Stimulated activated CD4-positive, alpha-beta T cell treated with anti-CD3 and anti-CD28 coated beads, Interleukin-2, amount 100 ng/mL, for 24 hours (primary cell): Measurements from ENCODE around the gene HAUS1.
"Not testable (repeated sequence)": the region's sequence is repeated elsewhere in the genome, so short reads cannot be mapped to it uniquely, and the experiment has no call there.

ENCODE experiments used
- DNase-seq, 2 donors: peaks; one replicate each; pipeline ENCODE4 v3.0.0-alpha.2; 2020

HAUS1 gene

DNA sequence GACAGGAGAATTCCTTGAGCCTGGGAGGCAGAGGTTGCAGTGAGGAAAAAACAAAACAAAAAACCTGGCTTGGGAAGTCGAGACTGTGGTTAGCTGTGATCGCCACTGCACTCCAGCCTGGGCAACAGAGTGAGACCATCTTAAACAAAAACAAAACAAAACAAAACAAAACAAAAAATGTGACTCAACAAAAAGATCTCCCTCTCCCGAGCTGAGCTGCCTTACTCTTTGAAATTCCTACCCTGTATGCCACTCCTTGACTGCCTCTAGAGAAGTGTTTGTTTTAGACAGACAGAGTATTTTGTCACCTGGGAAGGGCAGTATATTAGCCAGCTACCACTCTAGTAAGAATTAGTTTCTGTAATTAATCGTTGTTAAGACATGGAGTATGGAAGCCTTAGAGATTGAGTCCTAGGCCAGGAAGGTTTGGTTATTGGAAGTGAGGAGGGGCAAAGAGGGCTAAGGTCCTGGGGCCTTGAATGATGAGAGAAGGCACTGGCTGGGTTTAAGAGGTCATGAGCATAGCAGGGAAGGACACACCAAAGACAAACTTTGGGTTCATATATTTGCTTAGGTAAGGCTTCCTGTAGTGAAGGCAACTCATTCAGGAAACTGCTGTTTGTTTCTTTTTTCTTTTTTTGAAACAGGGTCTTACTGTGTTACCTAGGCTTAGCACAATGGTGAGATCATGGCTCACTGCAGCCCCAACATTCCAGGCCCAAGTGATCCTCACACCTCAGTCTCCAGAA lies 56.0 kb downstream of the HAUS1 start:
- DNase-seq, result no peak

DNA sequence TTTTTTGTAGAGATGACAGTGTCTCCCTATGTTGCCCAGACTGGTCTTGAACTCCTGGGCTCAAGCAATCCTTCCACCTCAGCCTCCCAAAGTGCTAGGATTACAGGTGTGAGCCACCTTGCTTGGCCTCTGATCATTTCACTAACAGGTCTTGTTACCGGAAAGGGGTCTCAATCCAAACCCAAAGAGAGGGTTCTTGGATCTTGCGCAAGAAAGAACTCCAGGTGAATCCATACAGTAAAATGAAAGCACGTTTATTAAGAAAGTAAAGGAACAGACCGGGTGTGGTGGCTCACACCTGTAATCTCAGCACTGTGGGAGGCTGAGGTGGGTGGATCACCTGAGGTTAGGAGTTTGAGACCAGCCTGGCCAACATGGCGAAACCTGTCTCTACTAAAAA lies 56.7 kb downstream of the HAUS1 start:
- DNase-seq, result not testable (repeated sequence)

DNA sequence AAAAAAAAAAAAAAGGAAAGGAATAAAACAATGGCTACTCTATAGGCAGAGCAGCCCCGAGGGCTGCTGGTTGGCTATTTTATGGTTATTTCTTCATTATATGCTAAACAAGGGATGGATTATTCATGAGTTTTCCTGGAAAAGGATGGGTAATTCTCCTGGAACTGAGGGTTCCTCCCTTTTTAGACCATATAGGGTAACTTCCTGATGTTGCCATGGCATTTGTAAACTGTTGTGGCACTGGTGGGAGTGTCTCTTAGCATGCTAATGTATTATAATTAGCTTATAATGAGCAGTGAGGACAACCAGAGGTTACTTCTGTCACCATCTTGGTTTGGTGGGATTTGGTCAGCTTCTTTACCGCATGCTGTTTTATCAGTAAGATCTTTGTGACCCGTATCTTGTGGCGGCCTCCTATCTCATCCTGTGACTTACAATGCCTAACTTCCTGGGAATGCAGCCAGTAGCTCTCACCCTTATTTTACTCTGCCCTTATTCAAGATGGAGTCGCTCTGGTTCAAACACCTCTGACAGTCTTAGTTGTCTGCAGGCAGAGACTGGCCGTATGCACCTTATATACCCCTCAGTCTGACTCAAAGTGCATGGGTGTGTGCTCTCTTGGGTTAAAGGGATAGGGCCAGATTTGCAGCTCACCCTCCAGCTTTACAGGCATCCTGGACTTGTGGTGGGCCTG lies 57.7 kb downstream of the HAUS1 start:
- no peak for DNase-seq

DNA sequence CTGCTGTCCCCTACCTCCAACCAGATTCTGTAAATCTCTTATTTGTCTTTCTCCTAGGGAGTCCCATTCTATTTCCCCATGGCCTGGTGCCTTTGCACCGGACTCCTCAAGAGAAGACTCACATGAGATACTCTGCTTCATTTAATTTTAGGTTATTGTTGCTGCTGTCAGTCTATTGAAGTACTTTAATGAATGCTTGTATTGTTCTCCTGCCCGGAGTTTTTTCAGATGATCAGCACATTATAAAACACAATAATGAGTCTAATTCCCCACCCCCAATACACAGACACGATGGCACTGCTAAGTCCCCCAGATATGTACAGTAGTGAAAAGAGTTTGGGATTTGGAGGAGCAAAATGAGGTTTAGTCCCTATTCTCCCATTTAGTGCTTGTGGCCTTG lies 58.9 kb downstream of the HAUS1 start:
- DNase-seq, result no peak

DNA sequence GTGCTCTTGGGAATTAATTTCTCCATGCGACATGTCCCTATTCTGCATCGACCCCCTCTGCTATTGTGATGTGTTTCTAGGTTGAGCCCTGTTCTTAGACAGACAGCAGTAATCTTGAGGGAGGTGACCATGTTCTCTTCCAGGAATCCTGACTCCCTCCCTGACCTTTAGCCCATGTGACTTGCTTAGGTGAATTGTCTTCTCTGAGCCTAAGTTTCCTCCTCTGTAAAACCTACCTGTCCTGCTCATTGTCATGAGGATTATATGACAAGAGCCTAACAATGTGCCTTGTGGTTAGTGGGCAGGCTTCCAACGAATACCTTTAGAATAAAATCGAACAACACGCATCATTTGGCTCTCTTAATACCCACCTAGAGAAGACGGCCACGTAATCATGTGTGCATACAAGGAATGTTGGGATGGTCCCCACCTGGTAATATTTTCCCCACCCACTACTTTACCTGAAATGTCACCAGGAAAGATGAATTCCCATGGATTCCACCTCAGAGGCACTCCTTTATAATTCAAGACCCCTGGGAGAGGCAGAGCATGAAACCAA lies 59.8 kb downstream of the HAUS1 start:
- no peak for DNase-seq

DNA sequence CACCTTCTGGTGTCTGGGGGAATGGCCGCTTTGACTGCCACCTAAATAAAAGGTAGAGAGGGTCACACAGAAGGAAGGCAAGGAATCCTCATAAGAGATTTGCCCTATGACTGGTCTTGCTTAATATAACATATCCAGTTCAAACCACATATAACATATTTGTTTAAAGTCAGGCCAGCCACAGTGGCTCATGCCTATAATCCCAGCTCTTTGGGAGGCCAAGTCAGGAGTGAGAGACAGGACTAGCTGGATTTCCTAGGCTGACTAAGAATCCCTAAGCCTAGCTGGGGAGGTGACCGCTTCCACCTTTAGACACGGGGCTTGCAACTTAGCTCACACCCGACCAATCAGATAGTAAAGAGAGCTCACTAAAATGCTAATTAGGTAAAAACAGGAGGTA lies 60.3 kb downstream of the HAUS1 start:
- DNase-seq, result not testable (repeated sequence)

DNA sequence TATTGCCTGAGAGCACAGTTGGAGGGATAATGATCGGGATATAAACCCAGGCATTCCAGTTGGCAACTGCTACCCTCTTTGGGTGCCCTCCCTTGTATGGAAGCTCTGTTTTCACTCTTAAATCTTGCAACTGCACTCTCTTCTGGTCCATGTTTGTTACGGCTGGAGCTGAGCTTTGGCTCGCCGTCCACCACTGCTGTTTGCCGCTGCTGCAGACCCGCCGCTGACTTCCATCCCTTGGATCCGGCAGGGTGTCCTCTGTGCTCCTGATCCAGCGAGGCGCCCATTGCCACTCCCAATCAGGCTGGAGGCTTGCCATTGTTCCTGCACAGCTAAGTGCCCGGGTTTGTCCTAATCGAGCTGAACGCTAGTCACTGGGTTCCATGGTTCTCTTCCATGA lies 60.7 kb downstream of the HAUS1 start:
- DNase-seq, result no peak

DNA sequence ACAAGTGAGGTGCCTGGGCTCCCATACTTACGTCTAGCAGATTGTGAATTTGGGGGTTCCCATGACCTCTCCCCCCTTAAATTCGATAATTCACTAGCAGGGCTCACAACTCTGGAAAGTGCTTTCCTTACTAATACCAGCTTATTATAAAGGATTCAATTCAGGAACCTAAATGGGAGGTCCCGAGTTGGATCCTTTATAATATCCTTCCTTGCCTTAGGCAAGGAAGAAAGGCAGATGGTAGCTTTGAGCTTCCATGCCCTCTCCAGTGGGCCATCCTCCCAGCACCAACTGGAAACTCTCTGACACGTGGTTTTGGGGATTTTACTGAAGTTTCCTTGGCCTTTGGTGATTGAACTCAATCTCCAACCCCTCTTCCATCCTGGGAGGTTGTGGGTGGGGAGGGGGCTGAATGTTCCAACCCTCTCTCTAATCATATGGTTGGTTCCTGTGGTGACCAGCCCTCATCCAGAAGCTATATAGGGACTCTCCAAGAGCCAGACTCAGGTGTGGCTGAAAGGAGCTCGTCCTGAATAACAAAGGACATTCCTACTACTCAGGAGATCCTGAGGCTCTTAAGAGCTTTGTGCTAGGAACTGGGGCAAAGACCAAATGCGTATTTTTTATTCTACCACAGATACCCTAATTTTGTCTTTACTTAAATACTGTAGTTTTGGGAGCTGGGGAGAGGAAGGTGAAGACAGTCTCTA lies 62.2 kb downstream of the HAUS1 start:
- DNase-seq, result no peak

DNA sequence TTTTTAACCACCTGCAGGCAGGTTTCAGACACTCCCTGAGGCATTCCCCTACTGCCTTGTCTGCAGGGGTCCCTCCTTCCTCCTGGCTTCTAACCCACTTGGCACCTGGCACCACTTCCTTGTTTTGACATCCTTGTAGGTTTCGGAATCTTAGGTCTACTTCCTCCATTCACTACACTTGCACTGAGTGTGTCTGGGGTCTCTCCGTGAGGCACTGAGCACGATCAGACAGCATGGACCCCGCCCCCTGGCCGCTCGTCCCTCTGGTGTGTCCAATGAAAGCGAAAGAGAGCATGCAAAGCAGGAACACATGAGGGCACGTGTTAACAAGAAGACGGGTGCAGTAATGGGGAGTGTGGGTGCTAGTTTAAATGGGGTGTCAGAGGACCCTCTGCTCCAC lies 63.8 kb downstream of the HAUS1 start:
- peak in 1 of 2 donors; percentile 22 for DNase-seq

DNA sequence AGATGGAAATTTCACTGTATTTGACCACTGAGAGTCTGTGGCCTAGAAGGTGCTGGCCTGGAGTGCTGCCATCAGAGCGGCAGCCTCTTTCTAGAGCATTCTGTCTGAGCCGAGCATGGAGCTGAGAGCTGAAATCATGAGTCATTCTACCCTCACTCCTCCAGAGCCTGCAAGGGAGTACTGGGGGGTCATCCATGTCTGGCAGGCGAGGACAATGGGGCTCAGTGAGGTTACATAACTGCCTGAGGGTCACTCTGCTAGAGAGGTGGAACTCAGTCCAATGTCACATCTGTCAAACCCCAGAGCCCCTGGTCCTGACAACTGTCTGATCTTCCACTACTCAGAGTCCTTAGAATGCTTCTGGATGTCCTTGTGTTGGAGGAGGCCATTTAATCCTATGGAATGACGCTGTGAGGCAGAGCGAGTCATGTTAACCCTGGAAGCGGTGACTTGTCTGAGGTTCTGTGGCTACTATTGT lies 65.3 kb downstream of the HAUS1 start:
- DNase-seq, result no peak

DNA sequence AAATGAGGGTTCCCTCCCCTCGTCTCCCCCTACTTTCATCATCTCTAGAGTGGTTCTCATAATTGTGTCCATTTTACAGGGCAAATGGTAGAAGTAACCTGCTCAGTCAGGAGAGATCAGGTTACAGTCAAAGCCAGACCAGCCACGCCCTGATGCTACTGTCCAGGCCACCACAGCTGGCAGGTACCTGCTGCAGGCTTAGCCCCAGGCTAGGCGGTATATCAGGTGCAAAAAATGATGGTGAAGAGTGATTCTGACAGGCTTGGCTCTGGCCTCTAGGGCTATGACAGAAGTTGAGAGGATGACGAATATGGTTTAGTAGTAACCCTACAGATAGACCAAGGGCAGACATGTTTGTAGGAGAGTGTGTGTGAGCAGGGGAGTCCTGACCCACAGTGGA lies 67.1 kb downstream of the HAUS1 start:
- DNase-seq, result no peak

DNA sequence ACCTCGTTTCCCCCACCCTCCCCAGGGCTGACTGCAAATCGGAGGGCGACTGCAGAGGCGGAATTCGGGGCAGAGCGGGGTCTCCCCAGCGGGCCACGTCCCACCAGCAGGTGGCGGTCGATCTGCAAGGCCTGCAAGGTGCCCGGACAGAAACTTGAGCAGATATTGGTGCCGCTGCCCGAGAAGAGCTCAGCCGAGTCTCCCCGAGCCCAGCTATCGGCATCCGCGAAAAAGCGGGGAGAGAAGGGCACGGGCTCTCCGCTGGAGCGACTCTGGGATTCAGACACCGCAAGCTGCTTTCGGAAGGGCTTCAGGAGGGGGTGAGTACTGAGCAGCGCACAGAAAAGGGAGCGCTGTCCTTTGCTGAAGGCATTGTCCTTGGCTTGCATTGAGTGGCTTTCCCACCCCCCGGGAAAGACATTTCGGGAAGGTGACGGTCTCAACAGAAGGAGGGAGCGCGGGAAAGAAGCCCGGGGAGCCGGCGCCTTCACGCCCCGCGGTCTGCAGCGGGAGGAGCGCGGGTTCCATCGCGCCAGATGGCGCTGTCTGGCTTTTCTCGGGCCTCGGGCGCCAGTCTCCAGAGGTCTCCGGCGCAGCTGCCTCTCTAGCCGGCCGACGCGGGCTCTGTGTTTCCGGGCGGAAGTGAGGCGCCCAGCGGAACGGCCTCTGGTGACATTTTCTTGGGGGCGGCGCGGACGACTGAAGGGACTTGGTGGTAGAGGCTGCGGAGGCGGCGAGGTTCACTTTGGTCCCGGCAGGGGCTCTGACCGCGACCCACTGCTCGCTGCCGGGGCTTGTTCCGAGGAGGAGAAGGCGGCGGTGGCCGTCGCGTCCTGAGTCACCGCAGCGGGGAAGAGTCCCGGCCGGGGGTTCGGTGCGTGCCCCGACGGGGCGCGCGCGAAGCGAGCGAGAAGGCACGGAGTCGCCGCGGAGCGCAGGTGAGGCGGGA lies 69.5 kb downstream of the HAUS1 start:
- peak; percentile 94 to 95 for DNase-seq

DNA sequence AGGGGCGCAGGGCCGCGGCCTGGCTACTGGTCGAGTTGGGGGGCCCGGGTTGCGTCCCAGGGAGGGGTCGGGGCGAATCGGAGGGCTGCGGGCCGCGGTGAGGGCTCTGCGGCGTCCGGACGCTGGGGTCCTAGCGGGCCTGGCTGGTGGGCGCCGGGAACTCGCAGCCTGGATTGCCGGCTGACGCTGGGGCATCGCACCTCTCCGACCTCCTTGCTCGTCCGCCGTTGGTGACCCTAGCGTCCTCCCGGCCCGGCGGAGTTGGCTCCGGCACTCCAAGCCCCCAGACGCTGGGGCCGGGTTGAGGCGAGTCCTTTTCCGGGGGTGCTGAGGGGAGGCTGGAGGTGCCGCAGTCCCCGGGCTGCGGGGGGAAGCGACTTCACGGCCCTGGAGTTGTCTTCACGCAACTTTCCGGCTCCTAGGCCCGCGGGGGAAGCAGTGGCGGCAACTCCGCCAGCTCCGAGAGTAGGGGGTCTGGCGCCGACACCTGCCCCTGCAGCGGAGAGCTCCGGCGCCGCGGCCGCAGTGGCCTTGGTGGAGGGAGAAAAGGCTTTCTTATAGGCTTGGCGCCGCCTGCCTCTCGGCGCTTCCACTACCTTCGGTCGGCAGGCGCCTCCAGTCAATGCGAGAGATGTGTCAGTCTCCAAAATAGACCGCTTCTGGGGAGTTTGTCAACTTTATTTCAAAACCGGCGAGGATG lies 70.3 kb downstream of the HAUS1 start:
- peak; percentile 54 to 66 for DNase-seq

DNA sequence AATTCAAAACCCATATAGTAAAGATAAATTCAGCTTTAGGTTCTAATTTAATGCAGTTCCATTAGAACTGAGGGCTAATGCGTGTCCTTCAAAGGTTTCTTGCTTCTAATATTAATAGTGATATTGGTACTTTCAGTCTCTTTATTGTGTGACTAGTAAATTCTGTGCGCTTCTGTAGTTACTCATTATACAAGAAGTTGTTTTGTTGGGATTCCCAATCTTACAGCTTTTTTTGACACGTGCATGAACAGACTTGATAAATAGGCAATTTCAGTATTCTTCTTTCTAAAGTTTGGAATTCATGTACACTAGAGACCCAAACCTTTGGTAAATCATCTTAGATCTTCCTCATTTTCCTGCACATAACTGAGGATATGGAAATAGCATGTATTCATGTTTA lies 71.8 kb downstream of the HAUS1 start:
- DNase-seq, result no peak
